Stimulated activated memory B cell treated with anti-CD40 and anti-IgM and Interleukin-4, amounts not matched to agents 10 μg/mL and 1 μg/mL and 100 μg/mL, for 72 hours (primary cell): ENCODE data around the gene TGIF2LX.
"Not testable (repeated sequence)": the region's sequence is repeated elsewhere in the genome, so short reads cannot be mapped to it uniquely, and the experiment has no call there.

Source experiments
- ATAC-seq: fragments of 150-1000 bp; cut with Tn5 transposase; 2 replicates; pipeline ENCODE4 v1.10.0; 2021
- H3K27ac Mint-ChIP-seq: one replicate; pipeline ENCODE4 v1.8.0; 2022; ENCODE audit warnings: mild to moderate bottlenecking, mixed read lengths
- H3K27me3 Mint-ChIP-seq: one replicate; pipeline ENCODE4 v1.8.0; 2022; ENCODE audit warnings: mixed read lengths
- H3K36me3 Mint-ChIP-seq: one replicate; pipeline ENCODE4 v1.8.0; 2022; ENCODE audit warnings: mixed read lengths
- H3K4me1 Mint-ChIP-seq: one replicate; pipeline ENCODE4 v1.8.0; 2022; ENCODE audit warnings: mixed read lengths
- H3K4me3 Mint-ChIP-seq: one replicate; pipeline ENCODE4 v1.8.0; 2022; ENCODE audit warnings: mild to moderate bottlenecking, moderate library complexity, mixed read lengths
- H3K9me3 Mint-ChIP-seq: one replicate; pipeline ENCODE4 v1.8.0; 2022; ENCODE audit warnings: mixed read lengths

TGIF2LX gene

DNA sequence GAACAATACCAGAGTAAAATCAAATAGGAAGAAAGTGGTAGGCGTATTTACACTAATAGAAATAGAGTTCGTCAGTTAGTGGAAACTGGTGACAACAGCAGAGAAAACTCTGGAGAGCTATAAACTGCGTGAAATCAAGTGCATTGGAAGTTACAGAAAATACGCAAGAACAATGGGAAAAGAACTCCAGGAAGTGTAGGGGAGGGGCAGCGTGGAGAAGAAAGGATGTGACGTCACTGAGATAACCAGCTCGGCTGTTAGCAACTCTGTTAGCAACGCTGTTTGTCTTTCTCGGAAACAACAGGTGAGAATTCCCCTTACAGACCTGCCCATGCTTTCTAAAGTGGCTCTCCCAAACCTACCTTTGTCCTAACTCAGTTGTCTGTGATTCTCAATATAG, at the start of gene TGIF2LX:
Gene TGIF2LX, plus strand, starts transcription at position 244 of the 400 bp plus-strand sequence. CDS start 178 bp downstream, outside the sequence.
- ATAC-seq, H3K4me1 Mint-ChIP-seq, H3K27ac Mint-ChIP-seq, H3K4me3 Mint-ChIP-seq, H3K27me3 Mint-ChIP-seq, H3K9me3 Mint-ChIP-seq, H3K36me3 Mint-ChIP-seq: not testable (repeated sequence)

GRCh38 chrX:89922338-89922934, 728 bp downstream of the TGIF2LX start:
- H3K4me1 Mint-ChIP-seq, H3K4me3 Mint-ChIP-seq, H3K36me3 Mint-ChIP-seq, ATAC-seq, H3K27ac Mint-ChIP-seq, H3K9me3 Mint-ChIP-seq, H3K27me3 Mint-ChIP-seq: not testable (repeated sequence)

- not testable (repeated sequence) for H3K27ac Mint-ChIP-seq, H3K27me3 Mint-ChIP-seq, H3K9me3 Mint-ChIP-seq, H3K36me3 Mint-ChIP-seq, H3K4me3 Mint-ChIP-seq, ATAC-seq, H3K4me1 Mint-ChIP-seq
These were observed 21.4 kb downstream of the TGIF2LX start for GRCh38 chrX:89943077-89943476.

DNA sequence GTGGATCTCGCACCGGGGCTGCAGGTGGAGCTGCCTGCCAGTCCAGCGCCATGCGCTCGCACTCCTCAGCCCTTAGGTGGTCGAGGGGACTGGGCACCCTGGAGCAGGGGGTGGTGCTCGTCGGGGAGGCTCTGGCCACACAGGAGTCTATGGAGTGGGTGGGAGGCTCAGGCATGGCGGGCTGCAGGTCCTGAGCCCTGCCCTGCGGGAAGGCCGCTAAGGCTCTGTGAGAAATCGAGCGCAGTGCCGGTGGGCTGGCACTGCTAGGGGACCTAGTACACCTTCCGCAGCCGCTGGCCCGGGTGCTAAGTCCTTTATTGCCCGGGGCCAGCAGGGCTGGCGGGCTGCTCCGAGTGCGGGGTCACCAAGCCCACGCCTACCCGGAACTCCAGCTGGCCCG, 43.9 kb downstream of the TGIF2LX start:
- not testable (repeated sequence) for H3K9me3 Mint-ChIP-seq, H3K4me3 Mint-ChIP-seq, H3K27ac Mint-ChIP-seq, ATAC-seq, H3K4me1 Mint-ChIP-seq, H3K36me3 Mint-ChIP-seq, H3K27me3 Mint-ChIP-seq
